ENCODE data around the gene LDB2.

LDB2 gene

GRCh38 chr4:16721613-16722291 is 176.7 kb downstream of the LDB2 start:
- no peak for DNase-seq (ENCODE audit: low spot score)

GRCh38 chr4:16720761-16721160 is 177.7 kb downstream of the LDB2 start:
- no peak for DNase-seq (ENCODE audit: low spot score)

GRCh38 chr4:16717266-16717970 is 181.0 kb downstream of the LDB2 start:
- no peak for DNase-seq (ENCODE audit: low spot score)

- DNase-seq (ENCODE audit: low spot score): no peak
These were observed 183.0 kb downstream of the LDB2 start for GRCh38 chr4:16715482-16715881.

GRCh38 chr4:16714191-16714590 is 184.3 kb downstream of the LDB2 start:
- no peak for DNase-seq (ENCODE audit: low spot score)

GRCh38 chr4:16713696-16714095 is 184.7 kb downstream of the LDB2 start:
- DNase-seq (ENCODE audit: low spot score): no peak

- no peak for DNase-seq (ENCODE audit: low spot score)
These were observed 185.2 kb downstream of the LDB2 start for GRCh38 chr4:16713271-16713670.

- DNase-seq (ENCODE audit: low spot score): no peak
These were observed 188.2 kb downstream of the LDB2 start for GRCh38 chr4:16710198-16710597.

GRCh38 chr4:16707874-16708273 is 190.6 kb downstream of the LDB2 start:
- DNase-seq (ENCODE audit: low spot score): no peak

- DNase-seq (ENCODE audit: low spot score): no peak
These were observed 192.2 kb downstream of the LDB2 start for GRCh38 chr4:16706251-16706650.

- no peak for DNase-seq (ENCODE audit: low spot score)
These were observed 193.1 kb downstream of the LDB2 start for GRCh38 chr4:16705341-16705740.

- DNase-seq (ENCODE audit: low spot score): no peak
These were observed 194.0 kb downstream of the LDB2 start for GRCh38 chr4:16704489-16704888.

- DNase-seq (ENCODE audit: low spot score): no peak
These were observed 202.5 kb downstream of the LDB2 start for GRCh38 chr4:16695896-16696295.

- no peak for DNase-seq (ENCODE audit: low spot score)
These were observed 203.6 kb downstream of the LDB2 start for GRCh38 chr4:16694884-16695276.

- no peak for DNase-seq (ENCODE audit: low spot score)
These were observed 204.1 kb downstream of the LDB2 start for GRCh38 chr4:16694173-16694883.

- DNase-seq (ENCODE audit: low spot score): no peak
These were observed 204.8 kb downstream of the LDB2 start for GRCh38 chr4:16693641-16694040.

GRCh38 chr4:16692961-16693506 is 205.4 kb downstream of the LDB2 start:
- DNase-seq (ENCODE audit: low spot score): no peak

GRCh38 chr4:16692524-16692923 is 205.9 kb downstream of the LDB2 start:
- no peak for DNase-seq (ENCODE audit: low spot score)

GRCh38 chr4:16692046-16692445 is 206.4 kb downstream of the LDB2 start:
- no peak for DNase-seq (ENCODE audit: low spot score)

GRCh38 chr4:16691450-16691849 is 207.0 kb downstream of the LDB2 start:
- no peak for DNase-seq (ENCODE audit: low spot score)

GRCh38 chr4:16687845-16688244 is 210.6 kb downstream of the LDB2 start:
- no peak for DNase-seq (ENCODE audit: low spot score)

GRCh38 chr4:16687011-16687410 is 211.4 kb downstream of the LDB2 start:
- DNase-seq (ENCODE audit: low spot score): no peak

- no peak for DNase-seq (ENCODE audit: low spot score)
These were observed 212.2 kb downstream of the LDB2 start for GRCh38 chr4:16686195-16686594.

Data from SW480 (cell line).